Astrocyte of the cerebellum (primary cell): ENCODE results near the gene PGBD5.

Source experiments
- DNase-seq: peaks from one replicate; pipeline ENCODE4 v3.0.0-alpha.2; 2011; ENCODE audit warnings: low read depth
- H3K4me3 ChIP-seq: 2 replicates; pipeline ENCODE4 v1.5.1; 2011; ENCODE audit warnings: mild to moderate bottlenecking, low read depth, low read length, moderate library complexity
- CTCF ChIP-seq: IDR thresholded peaks from 2 replicates; pipeline ENCODE4 v1.5.1; 2012; ENCODE audit warnings: low read length, low read depth, moderate library complexity, mild to moderate bottlenecking; ENCODE audit errors: missing control alignments
- in situ Hi-C: cut with HindIII; loops from 2 replicates; pipeline ENCODE4 v1.10.0; 2017; ENCODE audit warnings: low sequenced_read_pairs

Gene PGBD5

GRCh38 chr1:230286166-230286889 is 139.8 kb downstream of the PGBD5 start:
- DNase-seq: no peak
- TF ChIP-seq CTCF: no peak
- in situ Hi-C loops: no loop called here
- no peak overlapping the region for H3K4me3 ChIP-seq

GRCh38 chr1:230285351-230285750 is 140.8 kb downstream of the PGBD5 start:
- no peak for TF ChIP-seq CTCF
- in situ Hi-C loops: no loop called here

GRCh38 chr1:230284891-230285290 is 141.2 kb downstream of the PGBD5 start:
- H3K4me3 ChIP-seq: no peak overlapping the region
- no peak for TF ChIP-seq CTCF
- in situ Hi-C loops: no loop called here
- no peak for DNase-seq

More at GRCh38 chr1:230285351-230285750, 140.8 kb downstream of the PGBD5 start:
- H3K4me3 ChIP-seq: no peak overlapping the region
- DNase-seq: no peak

GRCh38 chr1:230283678-230284077 is 142.5 kb downstream of the PGBD5 start:
- no peak for DNase-seq
- no peak overlapping the region for H3K4me3 ChIP-seq
- in situ Hi-C loops: no loop called here
- no peak for TF ChIP-seq CTCF

GRCh38 chr1:230282157-230282556 is 144.0 kb downstream of the PGBD5 start:
- H3K4me3 ChIP-seq: no peak overlapping the region
- in situ Hi-C loops: no loop called here
- no peak for DNase-seq
- no peak for TF ChIP-seq CTCF

- H3K4me3 ChIP-seq: no peak overlapping the region
- TF ChIP-seq CTCF: no peak
- in situ Hi-C loops: no loop called here
- DNase-seq: no peak
These were observed 144.6 kb downstream of the PGBD5 start for GRCh38 chr1:230281556-230281955.

- no peak for DNase-seq
- in situ Hi-C loops: no loop called here
- H3K4me3 ChIP-seq: no peak overlapping the region
- no peak for TF ChIP-seq CTCF
These were observed 145.2 kb downstream of the PGBD5 start for GRCh38 chr1:230280906-230281413.
